GM21367 (cell line): Measurements from ENCODE around the gene SLC15A2.

Source experiments
- ATAC-seq: cut with Tn5 transposase; IDR thresholded peaks from one replicate; pipeline ENCODE4 v1.9.1; 2021; ENCODE audit not compliant: unreplicated experiment

SLC15A2 gene

GRCh38 chr3:121979734-121980449 lies 85.7 kb downstream of the SLC15A2 start:
- ATAC-seq = peak; percentile 72

- no peak for ATAC-seq
Measured at GRCh38 chr3:121980450-121980796, 86.2 kb downstream of the SLC15A2 start.

GRCh38 chr3:121981473-121981872 lies 87.3 kb downstream of the SLC15A2 start:
- no peak for ATAC-seq

- no peak for ATAC-seq
Measured at GRCh38 chr3:121985846-121986245, 91.6 kb downstream of the SLC15A2 start.

GRCh38 chr3:121988146-121988545 lies 93.9 kb downstream of the SLC15A2 start:
- no peak for ATAC-seq

- ATAC-seq = no peak
Measured at GRCh38 chr3:121989943-121990342, 95.7 kb downstream of the SLC15A2 start.

- peak; percentile 52 for ATAC-seq
Measured at GRCh38 chr3:121992601-121993560, 98.7 kb downstream of the SLC15A2 start.
